ENCODE measurements around the gene ANAPC15.

ANAPC15 gene

DNA sequence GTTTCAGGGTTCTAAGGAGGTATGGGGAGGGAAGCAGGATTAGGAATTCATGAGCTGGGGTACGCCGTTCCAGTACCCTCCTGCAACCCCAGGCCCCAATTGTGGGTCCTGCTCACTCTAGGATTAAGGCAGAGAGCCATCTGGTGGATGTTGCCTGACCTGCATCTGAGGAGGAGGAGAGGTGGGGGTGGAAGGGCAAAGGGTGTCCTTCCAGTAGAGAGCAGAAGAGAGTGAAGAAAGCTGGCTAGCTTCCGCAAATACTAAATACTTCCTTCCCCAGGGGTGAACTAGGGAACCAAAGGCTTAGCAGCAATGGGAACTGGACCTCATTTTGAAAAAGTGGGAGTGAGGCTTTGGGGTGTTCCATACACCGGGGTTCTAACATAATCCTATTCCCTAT is 21.2 kb downstream of the ANAPC15 start:
- no peaks in the 10 kb centered on the region for H3K9me3 ChIP-seq (ENCODE audit: control insufficient read depth in 2 of 2, low read length in 2 of 2)
- peaks cover 7 to 8% of the 10 kb centered on the region in 2 donors for H3K4me1 ChIP-seq (ENCODE audit: control insufficient read depth in 2 of 2, insufficient read depth in 2 of 2, low read length in 2 of 2)
- H3K9ac ChIP-seq (ENCODE audit: low read depth in 1 of 2, low read length in 2 of 2), result peak overlapping the region in 1 of 2 donors; percentile 34
- H3K4me3 ChIP-seq (ENCODE audit: low read length in 2 of 2), result no peak overlapping the region
- H3K27ac ChIP-seq (ENCODE audit: low read depth in 2 of 2, low read length in 2 of 2), result peak overlapping the region; percentile 7 to 50
- no peaks in the 10 kb centered on the region for H3K27me3 ChIP-seq (ENCODE audit: control insufficient read depth in 2 of 2, insufficient read depth in 2 of 2, low read length in 2 of 2)
- H3K36me3 ChIP-seq (ENCODE audit: control insufficient read depth in 2 of 2, insufficient read depth in 2 of 2, low read length in 2 of 2), result peaks cover 28 to 37% of the 10 kb centered on the region in 2 donors

DNA sequence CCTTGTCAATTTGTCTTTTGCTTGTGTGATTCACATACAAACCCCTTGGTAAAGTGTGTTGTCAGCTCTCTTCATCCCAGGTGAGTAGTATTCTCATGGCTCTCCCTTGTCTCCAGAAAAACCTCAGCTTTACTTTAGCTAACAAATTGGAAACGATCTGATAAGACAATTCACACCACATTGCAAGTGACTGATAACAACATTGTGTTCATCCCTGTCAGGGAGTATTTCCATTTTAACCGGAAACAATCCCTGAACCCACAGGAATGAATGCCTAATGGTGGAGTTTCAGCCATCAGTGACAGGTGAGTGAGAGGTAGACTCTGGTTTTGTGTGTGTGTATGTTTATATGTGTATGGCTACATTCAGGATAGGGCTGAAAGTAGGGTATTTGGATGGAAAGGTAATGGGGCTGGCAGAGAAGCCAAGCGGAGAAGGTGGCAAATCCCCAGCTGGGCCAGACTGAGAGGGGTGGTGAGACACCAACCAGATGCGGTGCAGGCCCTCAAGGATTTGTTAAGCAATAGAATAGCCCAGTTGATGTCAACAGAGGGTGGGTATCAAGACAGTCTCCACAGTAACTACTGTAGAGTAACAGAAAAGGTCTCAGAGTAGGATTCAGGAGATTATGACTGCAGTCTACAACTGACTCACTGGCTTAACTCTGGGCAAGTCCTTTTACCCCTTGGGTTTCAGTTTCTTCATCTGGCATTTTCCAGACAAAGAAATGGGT is 24.3 kb downstream of the ANAPC15 start:
- no peaks in the 10 kb centered on the region for H3K9me3 ChIP-seq (ENCODE audit: control insufficient read depth in 2 of 2, low read length in 2 of 2)
- H3K4me3 ChIP-seq (ENCODE audit: low read length in 2 of 2), result no peak overlapping the region
- peaks cover 8 to 15% of the 10 kb centered on the region in 2 donors for H3K4me1 ChIP-seq (ENCODE audit: control insufficient read depth in 2 of 2, insufficient read depth in 2 of 2, low read length in 2 of 2)
- H3K9ac ChIP-seq (ENCODE audit: low read depth in 1 of 2, low read length in 2 of 2), result no peak overlapping the region
- H3K27ac ChIP-seq (ENCODE audit: low read depth in 2 of 2, low read length in 2 of 2), result no peak overlapping the region
- H3K36me3 ChIP-seq (ENCODE audit: control insufficient read depth in 2 of 2, insufficient read depth in 2 of 2, low read length in 2 of 2), result peaks cover 18 to 26% of the 10 kb centered on the region in 2 donors
- no peaks in the 10 kb centered on the region for H3K27me3 ChIP-seq (ENCODE audit: control insufficient read depth in 2 of 2, insufficient read depth in 2 of 2, low read length in 2 of 2)

DNA sequence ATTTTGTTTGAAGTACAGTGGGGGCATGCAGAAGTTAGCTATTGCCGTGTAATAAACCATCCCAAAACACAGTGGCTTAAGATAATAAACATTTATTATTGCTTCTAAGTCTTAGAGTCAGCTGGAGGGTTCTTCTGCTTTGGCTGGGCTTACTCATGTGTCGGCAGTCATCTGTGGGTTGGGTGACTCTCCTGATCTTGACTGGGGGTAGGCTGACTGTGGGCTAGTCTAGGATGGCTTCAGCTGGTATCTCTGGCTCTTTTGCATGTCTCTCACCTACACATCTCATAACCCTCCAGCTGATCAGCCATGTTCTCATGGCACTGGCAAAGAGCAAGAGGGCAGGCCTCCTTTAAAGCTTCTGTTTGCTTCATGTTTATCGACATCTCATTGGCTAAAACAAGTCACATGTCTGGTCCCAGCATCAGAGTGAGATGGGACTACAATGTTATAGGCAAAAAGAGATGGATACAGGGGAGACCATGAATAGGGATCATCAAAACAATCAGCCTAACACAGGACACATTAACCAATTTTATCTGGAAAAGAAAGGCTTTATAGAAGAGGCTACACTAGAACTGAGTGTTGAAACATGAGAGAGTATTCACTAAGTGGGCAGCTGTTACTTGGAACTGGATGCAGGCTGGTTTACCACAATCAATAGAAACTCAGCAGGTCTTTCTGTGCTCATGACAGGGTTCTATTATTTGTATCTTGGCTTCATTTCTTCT is 26.7 kb downstream of the ANAPC15 start:
- no peak overlapping the region for H3K27ac ChIP-seq (ENCODE audit: low read depth in 2 of 2, low read length in 2 of 2)
- H3K27me3 ChIP-seq (ENCODE audit: control insufficient read depth in 2 of 2, insufficient read depth in 2 of 2, low read length in 2 of 2), result no peaks in the 10 kb centered on the region
- peaks cover 12 to 20% of the 10 kb centered on the region in 2 donors for H3K4me1 ChIP-seq (ENCODE audit: control insufficient read depth in 2 of 2, insufficient read depth in 2 of 2, low read length in 2 of 2)
- H3K9me3 ChIP-seq (ENCODE audit: control insufficient read depth in 2 of 2, low read length in 2 of 2), result no peaks in the 10 kb centered on the region
- no peak overlapping the region for H3K4me3 ChIP-seq (ENCODE audit: low read length in 2 of 2)
- H3K9ac ChIP-seq (ENCODE audit: low read depth in 1 of 2, low read length in 2 of 2), result no peak overlapping the region
- H3K36me3 ChIP-seq (ENCODE audit: control insufficient read depth in 2 of 2, insufficient read depth in 2 of 2, low read length in 2 of 2), result peaks cover 16 to 26% of the 10 kb centered on the region in 2 donors

DNA sequence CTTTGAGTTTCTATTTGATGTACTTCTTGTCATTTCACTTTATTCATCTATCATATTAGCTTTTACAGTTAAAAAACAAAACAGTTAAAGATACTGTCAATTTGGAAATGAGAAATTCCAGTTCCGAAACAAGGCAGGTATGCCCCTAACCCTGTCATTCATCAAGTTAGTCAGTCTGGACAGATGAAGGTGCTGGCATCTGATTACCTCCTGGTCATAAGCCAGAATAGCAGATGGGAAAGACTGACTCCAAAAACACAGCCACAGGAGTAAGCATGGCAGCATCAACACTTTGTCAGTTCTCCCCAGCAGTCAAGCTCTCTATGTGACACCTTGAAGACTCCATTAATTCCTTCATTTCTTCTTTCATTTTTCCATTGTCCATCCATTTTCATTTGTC is 27.5 kb downstream of the ANAPC15 start:
- Histone ChIP-seq H3K9ac (ENCODE audit: low read depth in 1 of 2, low read length in 2 of 2) (no peak overlapping the region), H3K36me3 (ENCODE audit: control insufficient read depth in 2 of 2, insufficient read depth in 2 of 2, low read length in 2 of 2) (peaks cover 8 to 21% of the 10 kb centered on the region in 2 donors), H3K27ac (ENCODE audit: low read depth in 2 of 2, low read length in 2 of 2) (no peak overlapping the region), H3K9me3 (ENCODE audit: control insufficient read depth in 2 of 2, low read length in 2 of 2) (no peaks in the 10 kb centered on the region), H3K4me1 (ENCODE audit: control insufficient read depth in 2 of 2, insufficient read depth in 2 of 2, low read length in 2 of 2) (peaks cover 12 to 18% of the 10 kb centered on the region in 2 donors), H3K4me3 (ENCODE audit: low read length in 2 of 2) (no peak overlapping the region), H3K27me3 (ENCODE audit: control insufficient read depth in 2 of 2, insufficient read depth in 2 of 2, low read length in 2 of 2) (no peaks in the 10 kb centered on the region)

DNA sequence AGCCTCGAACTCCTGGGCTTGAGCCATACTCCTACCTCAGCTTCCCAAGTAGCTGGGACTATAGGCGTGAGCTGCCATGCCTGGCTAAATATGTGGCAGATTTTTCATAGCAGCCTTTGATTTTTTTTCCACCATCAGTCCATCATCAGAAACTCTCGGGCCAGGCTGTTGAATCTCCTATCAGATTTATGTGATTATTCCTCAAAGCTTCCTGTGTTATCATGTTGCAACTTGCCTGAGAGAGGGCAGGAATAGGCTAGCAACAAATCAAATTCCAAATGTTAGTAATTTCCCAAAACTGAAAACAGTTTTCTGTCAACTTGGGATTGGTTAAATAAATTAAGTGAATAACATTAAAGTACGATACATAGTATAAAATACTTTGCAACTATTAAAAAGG is 28.4 kb downstream of the ANAPC15 start:
- Histone ChIP-seq H3K4me1 (ENCODE audit: control insufficient read depth in 2 of 2, insufficient read depth in 2 of 2, low read length in 2 of 2) (peaks cover 12 to 18% of the 10 kb centered on the region in 2 donors), H3K9me3 (ENCODE audit: control insufficient read depth in 2 of 2, low read length in 2 of 2) (no peaks in the 10 kb centered on the region), H3K4me3 (ENCODE audit: low read length in 2 of 2) (no peak overlapping the region), H3K9ac (ENCODE audit: low read depth in 1 of 2, low read length in 2 of 2) (no peak overlapping the region), H3K36me3 (ENCODE audit: control insufficient read depth in 2 of 2, insufficient read depth in 2 of 2, low read length in 2 of 2) (peaks cover 4 to 12% of the 10 kb centered on the region in 2 donors), H3K27me3 (ENCODE audit: control insufficient read depth in 2 of 2, insufficient read depth in 2 of 2, low read length in 2 of 2) (no peaks in the 10 kb centered on the region), H3K27ac (ENCODE audit: low read depth in 2 of 2, low read length in 2 of 2) (no peak overlapping the region)

DNA sequence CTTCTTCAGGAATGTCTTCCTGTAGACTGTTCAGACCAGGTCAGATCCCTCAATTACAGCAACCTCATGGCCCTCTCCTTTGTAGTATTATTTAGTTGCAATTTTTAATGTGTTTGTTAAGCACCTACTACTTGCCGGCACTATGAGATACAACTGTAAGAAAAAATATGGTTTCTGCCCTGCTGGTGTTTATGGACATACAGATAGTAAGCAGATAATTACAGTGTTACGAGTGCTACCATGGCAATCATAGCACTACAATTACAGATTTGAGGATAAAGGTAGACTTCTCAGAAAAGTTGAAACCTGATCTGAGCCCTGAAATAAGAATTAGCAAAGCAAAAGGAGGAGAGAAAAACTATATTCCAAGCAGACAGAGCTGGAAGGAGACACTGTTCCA is 29.1 kb downstream of the ANAPC15 start:
- Histone ChIP-seq H3K27me3 (ENCODE audit: control insufficient read depth in 2 of 2, insufficient read depth in 2 of 2, low read length in 2 of 2) (no peaks in the 10 kb centered on the region), H3K9ac (ENCODE audit: low read depth in 1 of 2, low read length in 2 of 2) (no peak overlapping the region), H3K4me3 (ENCODE audit: low read length in 2 of 2) (no peak overlapping the region), H3K36me3 (ENCODE audit: control insufficient read depth in 2 of 2, insufficient read depth in 2 of 2, low read length in 2 of 2) (peaks cover 4 to 7% of the 10 kb centered on the region in 2 donors), H3K9me3 (ENCODE audit: control insufficient read depth in 2 of 2, low read length in 2 of 2) (no peaks in the 10 kb centered on the region), H3K27ac (ENCODE audit: low read depth in 2 of 2, low read length in 2 of 2) (no peak overlapping the region), H3K4me1 (ENCODE audit: control insufficient read depth in 2 of 2, insufficient read depth in 2 of 2, low read length in 2 of 2) (peaks cover 12 to 18% of the 10 kb centered on the region in 2 donors)

DNA sequence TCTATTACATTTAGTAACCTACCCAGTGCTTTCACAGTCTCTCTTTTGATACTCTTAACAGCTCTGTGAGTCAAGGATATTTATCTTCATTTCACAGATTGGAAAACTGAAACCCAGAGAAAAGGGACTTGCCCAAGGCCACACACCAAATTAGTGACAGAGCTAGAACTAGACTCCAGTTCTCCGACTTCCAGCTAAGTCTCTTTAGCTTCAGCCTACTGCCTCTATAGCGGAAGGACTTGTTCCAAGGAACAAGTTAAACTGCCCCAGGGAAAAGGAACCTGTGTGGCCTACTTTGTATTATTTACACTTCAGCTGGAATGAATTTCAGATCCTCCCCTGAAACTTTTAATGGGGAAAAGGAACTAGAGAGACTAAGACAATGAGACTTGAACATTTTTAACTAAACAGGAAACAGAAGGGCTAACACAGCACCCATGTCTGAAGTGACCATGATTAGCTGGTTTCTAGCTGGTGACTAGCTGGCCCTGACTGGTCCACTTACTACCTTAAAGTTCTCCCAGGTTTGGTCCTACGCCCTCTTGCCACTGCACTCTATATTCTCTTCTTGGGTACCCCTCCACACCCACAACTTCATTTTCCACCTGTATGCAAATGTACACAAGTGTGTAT is 30.6 kb downstream of the ANAPC15 start:
- H3K27ac ChIP-seq (ENCODE audit: low read depth in 2 of 2, low read length in 2 of 2), result peak overlapping the region; percentile 94 to 95
- H3K27me3 ChIP-seq (ENCODE audit: control insufficient read depth in 2 of 2, insufficient read depth in 2 of 2, low read length in 2 of 2), result no peaks in the 10 kb centered on the region
- no peaks in the 10 kb centered on the region for H3K9me3 ChIP-seq (ENCODE audit: control insufficient read depth in 2 of 2, low read length in 2 of 2)
- peak overlapping the region in 1 of 2 donors; percentile 6 for H3K9ac ChIP-seq (ENCODE audit: low read depth in 1 of 2, low read length in 2 of 2)
- H3K4me3 ChIP-seq (ENCODE audit: low read length in 2 of 2), result no peak overlapping the region
- no peaks in the 10 kb centered on the region for H3K36me3 ChIP-seq (ENCODE audit: control insufficient read depth in 2 of 2, insufficient read depth in 2 of 2, low read length in 2 of 2)
- H3K4me1 ChIP-seq (ENCODE audit: control insufficient read depth in 2 of 2, insufficient read depth in 2 of 2, low read length in 2 of 2), result peaks cover 12 to 18% of the 10 kb centered on the region in 2 donors

DNA sequence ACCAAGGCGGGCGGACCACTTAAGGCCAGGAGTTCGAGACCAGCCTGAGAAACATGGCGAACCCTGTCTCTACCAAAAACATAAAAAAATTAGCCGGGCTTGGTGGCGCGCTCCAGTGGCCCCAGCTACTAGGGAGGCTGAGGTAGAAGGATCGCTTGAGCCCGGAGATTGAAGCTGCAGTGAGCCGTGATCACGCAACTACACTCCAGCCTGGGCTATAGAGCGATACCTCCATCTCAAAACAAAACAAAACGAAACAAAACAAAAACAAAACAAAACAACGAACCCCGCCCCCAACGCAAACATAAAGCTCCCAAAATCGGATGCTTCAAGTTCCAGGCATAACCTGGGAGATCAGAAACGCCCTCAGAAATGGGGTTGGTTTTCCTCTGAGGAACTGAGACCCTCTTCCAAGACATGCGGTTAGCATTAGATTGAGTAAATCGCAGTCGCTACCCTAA is 31.3 kb downstream of the ANAPC15 start:
- peaks cover 12 to 18% of the 10 kb centered on the region in 2 donors for H3K4me1 ChIP-seq (ENCODE audit: control insufficient read depth in 2 of 2, insufficient read depth in 2 of 2, low read length in 2 of 2)

DNA sequence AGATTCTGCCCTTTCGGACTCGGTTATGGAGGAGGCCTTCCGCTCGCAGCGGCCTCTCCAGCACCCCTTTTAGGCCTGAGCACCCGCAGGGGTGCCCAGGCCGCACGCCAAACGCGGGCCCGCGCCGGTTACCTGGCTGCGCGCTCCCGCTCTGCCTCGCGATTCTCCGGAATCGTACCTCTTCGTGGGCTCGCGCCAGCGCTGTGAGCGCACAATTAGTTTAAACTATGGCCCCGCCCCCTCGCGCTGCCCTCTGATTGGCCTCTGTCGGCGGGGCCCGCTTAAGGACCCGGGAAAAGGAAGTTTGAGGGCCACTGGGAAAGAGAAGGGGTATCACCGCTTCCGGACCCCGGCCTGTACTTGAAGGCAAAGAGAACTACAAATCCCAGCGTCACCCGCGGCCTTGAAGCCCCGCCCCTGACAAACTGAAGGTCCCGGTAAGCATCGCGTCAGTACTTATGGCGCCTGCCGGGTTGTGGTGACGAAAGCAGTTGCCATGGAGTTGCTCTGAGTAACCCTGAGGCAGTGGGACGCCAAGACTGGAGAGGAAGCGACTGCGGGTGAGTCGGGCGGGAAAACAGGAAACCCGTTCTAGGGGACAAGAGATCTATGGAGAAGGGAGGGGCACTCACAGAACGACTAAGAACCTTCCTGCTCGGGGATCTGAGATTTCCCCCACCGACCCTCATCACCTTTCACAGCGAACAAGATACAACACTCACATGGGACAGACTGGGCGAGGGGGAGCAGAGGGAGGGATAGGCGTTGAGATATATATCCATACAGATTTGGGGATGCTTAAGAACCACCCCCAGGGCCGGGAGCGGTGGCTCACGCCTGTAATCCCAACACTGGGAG is 31.9 kb downstream of the ANAPC15 start, which contains the start of the genes LRRC51 and NUMA1:
Gene LRRC51 (plus strand): TSS at position 525 of the 858 bp plus-strand sequence. CDS start 8,234 bp downstream, outside the sequence.
Gene NUMA1 (minus strand): TSS at position 217 of the 858 bp plus-strand sequence. CDS start 44,599 bp downstream, outside the sequence.
- H3K9ac ChIP-seq (ENCODE audit: low read depth in 1 of 2, low read length in 2 of 2), result peak within 1 kb of the TSS; percentile 81 to 85
- peak within 1 kb of the TSS; percentile 94 to 95 for H3K27ac ChIP-seq (ENCODE audit: low read depth in 2 of 2, low read length in 2 of 2)
- H3K4me1 ChIP-seq (ENCODE audit: control insufficient read depth in 2 of 2, insufficient read depth in 2 of 2, low read length in 2 of 2), result peaks cover 12 to 16% of the 10 kb centered on the region in 2 donors
- H3K9me3 ChIP-seq (ENCODE audit: control insufficient read depth in 2 of 2, low read length in 2 of 2), result no peaks in the 10 kb centered on the region
- no peaks in the 10 kb centered on the region for H3K36me3 ChIP-seq (ENCODE audit: control insufficient read depth in 2 of 2, insufficient read depth in 2 of 2, low read length in 2 of 2)
- peak within 1 kb of the TSS; percentile 84 to 91 for H3K4me3 ChIP-seq (ENCODE audit: low read length in 2 of 2)
- H3K27me3 ChIP-seq (ENCODE audit: control insufficient read depth in 2 of 2, insufficient read depth in 2 of 2, low read length in 2 of 2), result no peaks in the 10 kb centered on the region

More for the DNA sequence above, 31.3 kb downstream of the ANAPC15 start:
- Histone ChIP-seq H3K9ac (ENCODE audit: low read depth in 1 of 2, low read length in 2 of 2) (peak overlapping the region; percentile 81 to 85), H3K27ac (ENCODE audit: low read depth in 2 of 2, low read length in 2 of 2) (peak overlapping the region; percentile 94 to 95), H3K36me3 (ENCODE audit: control insufficient read depth in 2 of 2, insufficient read depth in 2 of 2, low read length in 2 of 2) (no peaks in the 10 kb centered on the region), H3K9me3 (ENCODE audit: control insufficient read depth in 2 of 2, low read length in 2 of 2) (no peaks in the 10 kb centered on the region), H3K27me3 (ENCODE audit: control insufficient read depth in 2 of 2, insufficient read depth in 2 of 2, low read length in 2 of 2) (no peaks in the 10 kb centered on the region), H3K4me3 (ENCODE audit: low read length in 2 of 2) (peak overlapping the region; percentile 84 to 91)

All from mucosa of rectum (tissue), 2 donors.